Muscle of arm (tissue), 12 donors: ENCODE results near the gene BTBD16. TPM values are rescaled to one million over a fixed set of nuclear protein-coding genes. Genes with fewer than 3 reads are reported as not detected.
A peak's percentile ranks its signal among the peaks of the same experiment; 100 is the strongest.

Experiments
- DNase-seq: peaks from one replicate; pipeline ENCODE4 v3.0.0-alpha.2; 2013
- polyA plus RNA-seq, 12 donors: library from polyadenylated mRNA; unstranded; fragments of 120-200 nt; gene quantifications; one replicate each; pipeline ENCODE4 v1.2.1, GENCODE V29; 2013; ENCODE audit not compliant: insufficient read length in 12 of 12

Gene BTBD16
- polyA plus RNA-seq, 12 donors, result 0.09 to 0.90 (median 0.25) TPM; not detected in 6

- DNase-seq, result no peak
Observed at GRCh38 chr10:122311716-122312115, 40.6 kb downstream of the BTBD16 start.

- no peak for DNase-seq
Observed at GRCh38 chr10:122316224-122316884, 45.3 kb downstream of the BTBD16 start.

- no peak for DNase-seq
Observed at GRCh38 chr10:122321960-122322359, 50.9 kb downstream of the BTBD16 start.

- no peak for DNase-seq
Observed at GRCh38 chr10:122323189-122323588, 52.1 kb downstream of the BTBD16 start.

GRCh38 chr10:122323941-122324675 is 53.0 kb downstream of the BTBD16 start:
- no peak for DNase-seq

- DNase-seq, result no peak
Observed at GRCh38 chr10:122325235-122325634, 54.1 kb downstream of the BTBD16 start.

GRCh38 chr10:122326385-122326784 is 55.3 kb downstream of the BTBD16 start:
- no peak for DNase-seq

GRCh38 chr10:122326806-122327205 is 55.7 kb downstream of the BTBD16 start:
- no peak for DNase-seq

GRCh38 chr10:122327237-122328206 is 56.4 kb downstream of the BTBD16 start:
- DNase-seq, result no peak

- no peak for DNase-seq
Observed at GRCh38 chr10:122328676-122329075, 57.6 kb downstream of the BTBD16 start.

GRCh38 chr10:122329416-122329815 is 58.3 kb downstream of the BTBD16 start:
- DNase-seq, result no peak

GRCh38 chr10:122331100-122331499 is 60.0 kb downstream of the BTBD16 start:
- DNase-seq, result no peak

GRCh38 chr10:122331615-122332446 is 60.7 kb downstream of the BTBD16 start:
- DNase-seq, result no peak

GRCh38 chr10:122333037-122333436 is 61.9 kb downstream of the BTBD16 start:
- DNase-seq, result no peak

GRCh38 chr10:122336332-122336731 is 65.2 kb downstream of the BTBD16 start:
- no peak for DNase-seq

- DNase-seq, result no peak
Observed at GRCh38 chr10:122336961-122337360, 65.9 kb downstream of the BTBD16 start.

- DNase-seq, result no peak
Observed at GRCh38 chr10:122338609-122339441, 67.7 kb downstream of the BTBD16 start.

GRCh38 chr10:122341141-122341810 is 70.2 kb downstream of the BTBD16 start:
- peak; percentile 14 for DNase-seq

- DNase-seq, result peak; percentile 52
Observed at GRCh38 chr10:122342293-122343134, 71.4 kb downstream of the BTBD16 start.
